Tongue (tissue), 2 donors: Measurements from ENCODE around the gene KIF21B. TPM values are rescaled to one million over a fixed set of nuclear protein-coding genes. Genes with fewer than 3 reads are reported as not detected.

Source experiments
- DNase-seq: peaks from one replicate; pipeline ENCODE4 v3.0.0-alpha.2; 2015
- total RNA-seq: library from RNA; depleted of rRNA; stranded (reverse); fragments of >200 nt; gene quantifications from one replicate; pipeline ENCODE4 v1.2.3, GENCODE V29; 2014

Gene KIF21B
- total RNA-seq, 1 donor from 2014 or later: 1.3 TPM

DNA sequence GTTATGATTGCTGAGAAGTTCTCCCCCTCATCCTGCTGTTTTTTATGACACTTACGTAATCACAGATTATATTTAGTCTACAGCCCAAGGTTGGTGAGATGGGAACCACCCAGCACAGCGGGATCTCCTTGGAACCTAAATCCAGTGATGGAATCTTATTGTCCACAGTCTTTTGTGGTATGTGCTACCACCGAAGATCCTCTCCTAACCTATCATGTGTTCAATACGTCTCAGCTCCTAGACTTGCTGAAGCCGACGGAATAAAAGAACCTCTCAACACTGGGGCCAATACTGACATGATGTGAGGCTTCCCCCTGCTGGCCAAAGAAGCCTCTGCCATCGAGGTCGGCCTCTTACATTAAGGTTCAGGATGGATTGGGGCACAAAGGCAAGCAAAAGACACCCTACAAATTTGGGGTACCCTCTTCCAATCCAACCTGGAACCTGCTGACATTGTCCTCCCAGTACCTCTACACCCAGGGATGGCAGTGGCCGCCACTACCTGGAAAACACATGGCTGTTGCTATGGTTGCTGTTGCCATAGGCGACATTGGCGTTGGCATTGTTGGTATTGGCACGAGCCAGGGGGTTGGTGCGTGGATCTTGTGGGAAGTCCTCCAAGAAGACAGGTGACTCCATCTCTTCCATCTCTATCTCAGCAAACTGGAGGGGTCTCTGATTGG, 19.4 kb upstream of the KIF21B start:
- DNase-seq: peak; percentile 84

DNA sequence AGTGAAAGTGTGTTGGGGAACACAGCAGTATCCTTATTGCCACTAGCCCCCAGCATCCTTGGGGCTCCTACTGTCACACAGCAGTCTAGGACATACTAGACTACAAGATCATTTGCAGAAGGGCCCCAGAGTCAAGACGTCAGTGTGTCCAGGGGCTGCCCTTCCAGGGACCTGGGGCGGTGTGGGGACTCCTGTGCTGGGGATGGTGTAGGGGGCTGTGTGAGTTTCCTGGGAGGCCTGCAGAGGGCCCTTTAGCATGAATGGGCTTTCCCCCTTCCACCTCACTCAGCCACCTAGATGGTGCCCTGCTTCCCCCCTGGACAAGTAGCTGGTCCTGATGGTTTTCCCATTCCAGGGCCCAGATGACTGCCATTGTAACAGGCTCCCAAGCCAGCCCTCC, 17.5 kb upstream of the KIF21B start:
- no peak for DNase-seq

DNA sequence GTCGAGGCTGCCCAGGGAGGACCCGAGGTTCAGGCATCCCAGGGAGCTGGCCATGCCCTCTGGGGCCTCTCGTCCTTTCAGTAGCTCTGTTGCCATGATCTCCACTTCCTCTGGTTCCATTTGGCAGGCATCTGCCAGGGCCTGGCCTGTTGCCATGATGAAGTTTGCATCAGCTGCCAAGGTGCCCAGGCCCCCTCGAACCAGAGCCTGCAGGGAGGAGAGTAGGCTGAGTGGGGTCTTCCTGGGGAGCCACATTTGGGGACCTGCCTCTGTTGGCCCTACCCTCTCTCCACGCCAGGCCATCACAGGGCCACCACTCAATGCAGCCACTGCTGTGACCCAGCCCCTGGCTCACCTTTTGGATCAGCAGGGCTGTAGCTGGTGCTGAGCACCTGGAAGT, 16.4 kb upstream of the KIF21B start:
- DNase-seq: no peak

DNA sequence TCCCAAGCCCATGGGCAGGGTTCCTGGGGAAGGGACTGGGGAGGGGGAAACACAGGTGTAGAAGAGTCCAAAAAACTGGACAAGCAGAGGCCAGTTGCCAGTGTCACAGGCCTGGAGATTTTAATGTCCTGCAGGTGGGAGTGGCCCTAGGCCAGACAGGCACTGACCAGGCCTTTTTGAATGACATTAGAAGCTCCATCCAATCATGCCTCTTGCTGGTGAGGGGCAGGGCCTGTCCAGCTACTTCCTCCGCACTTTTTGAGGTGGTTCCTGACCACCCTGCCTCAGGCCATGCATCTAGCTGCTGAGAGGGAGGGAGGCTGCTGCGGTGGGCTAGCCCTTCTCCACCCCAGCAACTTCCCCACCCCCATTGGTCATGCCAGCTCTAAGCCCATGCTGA, 15.9 kb upstream of the KIF21B start:
- DNase-seq: no peak

DNA sequence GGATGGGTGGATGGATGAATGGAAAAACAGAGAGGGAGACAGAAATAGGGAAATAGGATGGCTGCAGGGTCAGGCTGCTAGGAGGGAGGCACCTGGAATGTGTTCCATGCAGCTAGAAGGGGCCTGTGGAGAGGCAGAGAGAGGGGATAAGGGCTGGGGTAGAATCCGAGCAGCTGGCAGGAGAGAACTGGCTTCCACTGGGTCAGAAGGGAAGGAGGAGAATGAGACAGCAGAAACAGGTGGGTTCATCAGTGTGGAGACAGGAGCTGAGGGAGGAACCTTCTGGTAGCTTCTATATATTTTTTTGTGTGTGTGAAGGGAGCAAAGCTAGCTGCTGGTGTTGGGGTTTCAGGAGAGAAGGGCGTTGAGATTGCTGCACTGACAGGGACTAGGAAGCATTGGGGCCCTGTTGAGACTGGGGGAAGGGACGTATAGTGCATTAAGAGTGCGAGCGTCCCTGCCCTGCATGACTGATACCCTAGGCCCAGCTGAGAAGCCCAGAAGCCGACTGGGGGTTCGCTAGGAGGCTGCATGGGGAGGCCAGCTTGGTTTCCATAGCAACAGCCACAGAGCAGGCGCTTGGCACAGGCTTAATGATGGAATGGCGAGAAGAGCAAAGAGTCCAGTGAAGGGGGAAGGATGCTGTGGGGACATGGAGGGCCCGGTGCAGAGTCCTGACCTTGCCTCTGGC, 14.8 kb upstream of the KIF21B start:
- no peak for DNase-seq

DNA sequence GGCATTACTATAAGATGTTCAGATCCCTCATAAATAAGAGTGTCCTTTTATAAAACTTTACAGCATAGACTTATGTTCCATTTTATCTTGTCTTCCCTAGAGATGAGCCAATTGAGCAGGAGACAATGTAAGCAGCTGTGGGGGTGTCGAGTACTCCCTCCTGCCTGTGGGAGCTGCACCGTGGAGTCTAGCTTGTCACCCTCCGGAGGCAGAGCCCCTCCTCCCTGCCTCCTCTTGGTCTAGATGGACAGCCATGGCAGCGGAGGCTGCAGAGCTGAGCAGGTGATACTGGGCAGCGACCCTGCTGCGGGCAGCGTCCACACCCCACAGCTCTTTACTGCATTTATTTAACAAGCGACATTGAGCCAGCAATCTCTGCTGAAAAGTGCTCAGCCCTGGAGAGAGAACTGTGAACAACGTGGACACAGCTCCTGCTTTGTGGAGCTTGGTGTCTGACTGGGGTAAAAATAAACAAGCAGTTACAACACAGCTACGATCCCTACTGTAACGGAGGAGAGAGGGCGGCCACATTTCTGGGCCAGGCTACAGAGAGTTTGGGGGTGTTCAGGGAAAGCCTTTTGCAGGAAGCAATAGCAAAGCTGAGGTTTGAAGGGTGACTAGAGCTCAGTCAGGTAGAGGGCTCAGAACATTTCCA, 12.8 kb upstream of the KIF21B start:
- DNase-seq: no peak

DNA sequence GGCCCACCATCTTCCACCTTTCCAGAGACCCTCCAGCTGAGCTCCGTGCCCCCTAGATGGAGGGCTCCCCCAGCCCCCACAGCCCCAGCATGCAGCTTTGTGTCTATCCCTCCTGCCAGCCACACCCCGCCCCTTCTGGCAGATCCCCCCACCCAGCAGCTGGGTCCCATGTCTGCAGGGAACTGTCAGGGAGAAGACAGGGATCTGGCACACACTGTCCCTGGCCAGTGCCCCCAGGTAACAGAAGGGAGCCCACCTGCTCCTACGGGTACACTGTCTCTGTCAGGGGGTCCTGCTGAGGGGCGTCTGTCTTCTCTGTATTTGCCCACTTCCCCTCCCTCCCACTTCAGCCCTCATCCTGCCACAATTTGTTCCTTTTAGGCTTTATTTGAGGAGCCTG, 11.2 kb upstream of the KIF21B start:
- DNase-seq: no peak

DNA sequence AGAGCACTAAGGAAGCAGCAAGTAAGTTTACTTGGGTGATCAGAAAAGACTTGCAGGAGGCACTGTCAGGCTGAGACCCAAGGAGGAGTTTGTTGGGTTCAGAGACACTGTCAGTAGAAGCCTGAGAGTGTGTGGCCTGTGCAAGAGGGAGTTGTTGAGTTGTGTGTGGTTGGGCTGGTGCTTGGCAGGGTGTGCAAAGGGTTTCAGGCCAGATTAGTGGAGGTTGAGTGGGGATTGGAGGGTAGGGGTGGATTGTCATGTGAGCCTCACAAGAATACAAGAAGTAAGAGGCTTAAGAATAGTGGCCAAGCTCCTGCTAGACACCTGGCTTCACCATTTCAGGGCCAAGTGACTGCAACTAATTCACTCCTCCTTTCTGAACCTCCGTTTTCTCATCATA, 8.9 kb upstream of the KIF21B start:
- DNase-seq: no peak

DNA sequence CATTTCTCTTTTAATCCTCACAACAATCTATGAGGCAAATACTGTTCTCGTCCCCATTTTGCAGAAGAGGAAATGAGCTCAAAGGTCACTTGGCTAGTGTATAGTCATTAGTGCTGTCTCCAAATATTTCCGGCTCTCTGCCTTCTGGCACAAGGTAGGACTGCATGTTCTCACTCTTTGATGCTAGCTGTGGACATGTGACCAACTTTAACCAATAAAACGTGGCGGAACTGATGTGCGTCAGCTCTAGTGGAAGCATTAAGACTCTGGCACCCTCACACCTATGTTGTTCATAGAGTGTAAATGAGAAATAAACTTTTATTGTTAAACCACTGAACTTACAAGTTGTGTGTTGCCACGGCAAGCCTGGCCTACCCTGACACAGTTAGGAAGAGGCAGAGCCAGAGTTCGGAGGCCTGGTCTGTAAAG, 5.0 kb upstream of the KIF21B start:
- DNase-seq: no peak

DNA sequence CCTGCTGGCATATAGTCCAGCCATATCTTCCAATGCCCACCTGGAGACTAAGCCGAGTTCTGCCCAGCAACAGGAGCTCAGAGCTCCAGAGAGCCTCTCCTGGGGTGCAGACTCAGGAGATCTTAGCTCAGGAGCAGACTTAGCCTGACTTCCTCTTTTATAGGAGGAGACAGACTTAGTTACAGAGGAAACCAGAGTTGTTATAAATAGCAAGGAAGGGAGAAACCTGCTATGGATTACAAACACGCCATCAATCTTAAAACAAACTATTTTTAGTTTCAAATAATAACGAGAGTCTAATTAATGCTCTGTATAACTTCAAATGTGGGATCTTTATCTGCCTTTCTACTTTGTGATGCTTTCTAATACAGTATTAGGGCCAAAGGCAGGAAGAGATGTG, 3.3 kb upstream of the KIF21B start:
- no peak for DNase-seq

DNA sequence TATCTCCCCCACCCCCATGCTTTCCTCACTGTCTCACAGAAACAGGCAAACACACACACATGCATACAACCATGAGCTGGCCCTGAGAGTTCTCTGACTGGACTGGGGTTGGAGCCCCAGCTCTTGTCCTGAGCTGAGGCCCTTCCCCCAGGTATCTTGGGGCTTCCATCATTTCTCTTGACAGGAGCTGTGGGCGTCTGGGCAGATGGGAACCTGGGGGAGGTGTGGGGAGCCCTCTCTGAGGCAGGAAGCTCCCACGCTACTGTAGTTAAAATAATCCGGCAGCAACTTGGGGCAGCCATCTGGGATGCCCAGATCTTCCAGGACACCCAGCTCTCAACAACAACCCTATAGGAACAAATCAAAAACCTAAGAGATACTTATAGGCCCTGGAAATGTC, 2.7 kb upstream of the KIF21B start:
- DNase-seq: no peak

DNA sequence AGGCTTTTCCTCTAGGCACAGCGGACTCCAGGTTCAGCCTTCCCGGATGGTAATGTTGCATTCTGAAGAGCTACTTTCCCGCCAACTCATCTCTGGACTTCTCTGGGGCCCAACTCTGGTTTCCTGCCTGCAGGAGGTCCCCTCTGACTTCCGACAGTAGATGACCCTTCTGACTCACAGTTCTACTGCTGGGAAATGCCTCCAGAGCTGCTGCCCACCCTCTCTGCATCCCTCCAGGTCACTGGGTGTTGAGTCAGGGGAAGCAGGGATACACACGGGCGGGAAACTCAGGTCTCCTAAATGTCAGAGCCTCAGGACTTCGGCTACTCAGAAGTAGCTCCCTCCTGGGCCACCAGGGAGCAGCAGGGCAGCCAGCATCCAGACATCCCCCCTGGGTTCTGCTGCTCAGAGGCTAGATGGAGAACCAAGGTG, 2.1 kb upstream of the KIF21B start:
- DNase-seq: no peak

DNA sequence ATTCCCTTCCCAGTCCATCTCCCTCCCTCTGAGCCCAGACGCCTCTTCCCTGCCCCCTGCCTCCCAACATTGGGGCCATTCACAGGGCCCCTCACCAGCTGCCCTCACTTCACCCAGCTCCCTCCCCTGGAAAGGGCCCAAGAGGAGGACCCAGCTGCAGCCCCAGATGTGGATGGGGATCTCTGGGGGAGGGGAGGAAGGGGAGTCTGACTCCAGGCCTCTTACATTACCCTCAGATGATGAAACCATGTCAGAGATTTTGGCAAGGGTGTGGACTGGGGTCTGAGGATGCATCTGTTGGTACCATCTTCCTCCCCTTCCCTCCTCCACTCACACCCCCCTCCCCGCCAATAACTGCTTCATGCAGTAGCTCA, 1.1 kb upstream of the KIF21B start:
- DNase-seq: no peak

DNA sequence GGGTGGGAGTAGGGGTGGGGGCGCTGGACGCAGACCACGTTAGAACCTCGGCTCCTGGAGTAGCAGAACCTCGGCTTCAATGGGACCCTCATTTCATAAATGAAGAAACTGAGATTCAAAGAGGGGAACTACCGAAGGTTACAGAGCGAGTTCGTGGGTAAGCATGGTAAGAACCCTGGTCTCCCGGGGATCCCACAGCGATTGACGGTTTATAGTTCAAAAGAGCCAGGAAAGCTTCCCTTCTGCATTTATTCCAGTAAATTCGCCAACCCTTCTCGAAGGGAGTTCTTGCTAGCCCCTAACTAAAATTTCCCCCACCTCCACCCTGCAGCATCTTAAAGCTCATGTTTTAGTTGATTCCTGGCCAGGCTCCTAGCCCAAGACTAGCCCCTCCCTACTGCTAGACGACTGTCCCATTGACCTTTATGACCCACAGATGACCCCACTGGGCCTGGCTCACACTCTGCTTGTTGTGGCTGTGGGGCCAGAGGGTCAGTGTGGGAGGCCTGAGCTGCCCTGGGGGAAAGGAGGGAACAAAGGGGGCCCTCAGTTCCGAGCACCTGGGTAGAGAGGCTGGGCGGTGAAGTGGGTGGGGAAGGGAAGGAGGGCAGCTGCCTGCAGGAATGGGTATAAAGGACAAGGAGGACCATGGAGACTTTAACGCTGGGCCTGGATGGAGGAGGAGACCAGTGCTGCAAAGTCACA, 558 bp upstream of the KIF21B start:
- DNase-seq: no peak

DNA sequence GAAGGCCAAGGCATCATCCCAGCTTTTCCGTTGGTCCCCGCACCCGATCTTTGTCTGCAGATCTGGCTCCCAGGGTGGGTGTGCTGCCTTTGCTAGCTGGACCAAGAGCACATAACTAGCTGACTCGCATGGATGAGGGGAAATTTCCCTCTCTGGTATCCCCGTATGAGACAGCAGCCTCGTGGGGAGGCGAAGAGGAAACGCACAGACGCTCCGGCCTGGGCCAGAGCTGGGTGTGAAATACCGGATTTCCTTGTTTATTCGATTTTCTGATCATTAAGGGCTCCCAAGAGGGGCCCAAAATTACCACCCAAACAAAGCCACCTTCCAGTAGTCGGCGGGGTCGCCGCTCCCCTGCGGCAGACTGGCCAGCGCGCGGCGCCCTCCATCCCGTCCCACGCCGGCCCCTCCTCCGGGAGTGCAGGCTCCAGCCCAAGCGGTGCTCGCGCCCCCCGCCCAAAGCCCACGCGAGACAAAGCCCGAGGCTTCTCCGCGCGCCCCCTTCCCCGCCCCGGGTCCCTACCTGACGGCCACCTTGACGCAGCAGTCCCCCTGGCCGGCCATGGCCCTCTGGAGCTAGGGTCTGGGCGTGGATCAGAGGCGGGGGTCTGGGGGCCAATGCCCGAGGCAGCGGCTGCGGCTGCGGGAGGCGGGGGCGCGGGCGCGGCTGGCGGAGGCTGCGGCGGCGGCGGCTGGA, 546 bp downstream of the KIF21B start:
- no peak for DNase-seq

DNA sequence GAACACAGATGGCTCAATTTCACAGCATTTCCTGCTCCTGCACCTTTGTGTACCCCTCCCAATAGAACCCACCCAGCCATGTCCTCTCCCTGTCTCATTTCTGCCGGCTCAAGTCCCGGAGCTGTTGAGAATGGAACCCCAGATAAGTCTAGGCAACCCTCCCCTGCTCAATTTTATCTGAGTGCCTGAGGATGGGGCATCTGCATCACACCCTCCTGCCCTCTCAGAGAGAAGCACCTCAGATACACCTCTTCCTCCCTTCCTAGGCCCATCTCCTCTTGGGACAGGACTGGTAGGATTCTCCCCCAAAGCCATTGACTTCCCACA, 1.1 kb downstream of the KIF21B start:
- DNase-seq: no peak

DNA sequence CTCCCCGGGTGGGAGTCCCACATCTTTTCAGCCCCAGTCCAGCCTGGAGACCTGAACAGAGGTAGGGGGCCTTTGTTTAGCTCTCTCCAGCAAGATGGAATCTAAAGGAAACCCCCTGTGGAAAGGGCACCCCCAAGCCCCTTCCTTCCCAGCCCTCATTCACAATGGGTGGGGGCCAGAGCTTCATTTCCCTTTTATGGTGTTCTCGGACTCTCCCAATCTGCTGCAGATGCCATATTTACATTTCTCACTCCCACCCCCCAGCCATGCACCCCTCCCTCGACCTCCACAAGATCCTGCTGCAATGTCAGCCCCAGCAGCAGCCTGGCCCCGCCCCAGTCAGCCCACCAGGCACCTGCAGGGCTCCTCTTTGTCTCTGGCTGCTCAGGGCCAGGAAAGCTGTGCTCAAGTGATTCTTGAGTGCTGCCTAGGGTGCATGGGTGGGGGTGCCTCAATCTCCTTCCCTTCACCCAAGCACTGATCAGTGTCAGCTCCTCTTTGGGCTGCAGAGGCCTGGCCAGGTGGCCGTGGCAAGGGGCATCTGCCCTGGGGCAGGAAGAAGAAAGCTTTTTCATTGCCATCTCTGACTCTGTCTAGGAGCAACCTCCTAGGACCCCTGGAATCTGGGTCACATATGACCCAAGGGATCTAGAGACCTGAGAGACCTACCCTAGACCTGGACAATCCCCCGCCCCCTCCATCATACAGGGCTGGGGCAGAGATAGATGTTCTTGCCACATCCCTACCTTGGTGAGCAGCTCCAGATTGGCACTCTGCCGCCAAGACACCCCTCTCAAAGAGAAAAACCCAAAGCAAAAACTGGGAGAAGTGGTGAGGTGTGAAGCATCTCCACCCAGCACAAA, 1.7 kb downstream of the KIF21B start:
- no peak for DNase-seq

DNA sequence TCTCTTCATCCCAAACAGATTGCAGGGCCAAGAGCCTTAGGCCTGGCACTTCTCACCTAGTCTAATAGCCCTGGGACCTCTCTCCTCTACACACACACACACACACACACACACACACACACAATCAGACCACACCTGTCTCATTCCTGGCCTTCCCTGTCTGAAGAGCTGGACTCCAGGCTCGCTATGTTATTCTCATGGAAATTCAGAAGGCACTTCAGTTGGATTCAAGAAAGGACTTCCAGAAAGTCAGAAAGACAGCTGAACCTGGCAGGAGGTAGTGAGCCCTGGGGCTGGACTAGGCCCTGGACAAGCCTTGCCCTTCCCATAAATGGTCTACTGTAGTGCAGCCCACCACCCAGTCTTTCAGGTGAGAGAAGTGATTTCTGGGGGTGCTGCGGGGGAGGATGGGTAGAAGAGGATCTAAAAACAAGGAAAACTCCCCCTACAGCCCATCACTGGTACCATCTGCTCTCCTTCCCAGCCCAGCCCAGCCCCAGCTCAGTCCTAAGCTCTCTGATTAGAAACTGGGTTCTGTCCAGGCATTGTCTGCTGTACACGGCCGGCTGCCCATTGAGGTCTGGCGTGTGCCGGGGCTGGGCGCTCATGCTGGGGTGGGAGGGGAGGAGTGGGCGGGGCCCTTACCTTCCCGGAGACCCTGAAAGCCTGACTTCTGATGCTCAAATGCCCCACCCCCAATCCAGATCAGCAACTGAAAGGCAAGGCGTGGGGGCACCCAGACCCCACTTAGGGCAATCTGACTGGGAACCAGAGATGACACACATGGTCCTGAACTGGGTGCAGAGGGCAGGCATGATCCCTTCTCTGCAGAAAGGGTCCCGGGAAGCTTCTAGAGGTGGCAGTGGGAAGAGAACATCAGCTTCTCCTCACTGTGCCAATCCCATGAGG, 2.5 kb downstream of the KIF21B start:
- DNase-seq: no peak

DNA sequence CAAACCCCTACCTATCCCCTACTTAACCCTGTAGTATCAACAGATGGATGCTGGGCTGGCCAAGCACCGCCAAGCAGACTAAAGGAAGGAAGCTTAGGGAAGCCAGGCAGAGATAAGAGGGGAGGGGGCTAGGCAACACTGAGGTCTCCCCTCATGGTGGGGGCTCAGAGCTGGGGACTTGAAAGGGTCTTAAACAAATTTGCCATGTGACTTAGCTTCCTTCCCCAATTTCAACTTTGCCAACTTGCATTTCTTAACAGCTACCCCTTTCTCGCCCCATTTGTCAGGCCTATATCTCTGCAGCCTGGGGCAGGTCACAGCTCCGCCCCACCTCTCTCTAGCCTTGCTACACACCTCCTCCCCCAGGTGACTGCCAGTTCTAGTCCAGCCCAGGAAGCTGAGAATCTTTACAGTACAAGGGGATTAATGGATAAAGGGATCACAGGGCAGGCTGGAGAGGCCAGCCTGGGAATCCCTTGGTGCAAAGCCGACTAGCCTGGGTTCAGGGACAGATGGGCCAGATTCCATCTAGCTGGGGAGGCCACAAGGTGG, 3.4 kb downstream of the KIF21B start:
- no peak for DNase-seq

DNA sequence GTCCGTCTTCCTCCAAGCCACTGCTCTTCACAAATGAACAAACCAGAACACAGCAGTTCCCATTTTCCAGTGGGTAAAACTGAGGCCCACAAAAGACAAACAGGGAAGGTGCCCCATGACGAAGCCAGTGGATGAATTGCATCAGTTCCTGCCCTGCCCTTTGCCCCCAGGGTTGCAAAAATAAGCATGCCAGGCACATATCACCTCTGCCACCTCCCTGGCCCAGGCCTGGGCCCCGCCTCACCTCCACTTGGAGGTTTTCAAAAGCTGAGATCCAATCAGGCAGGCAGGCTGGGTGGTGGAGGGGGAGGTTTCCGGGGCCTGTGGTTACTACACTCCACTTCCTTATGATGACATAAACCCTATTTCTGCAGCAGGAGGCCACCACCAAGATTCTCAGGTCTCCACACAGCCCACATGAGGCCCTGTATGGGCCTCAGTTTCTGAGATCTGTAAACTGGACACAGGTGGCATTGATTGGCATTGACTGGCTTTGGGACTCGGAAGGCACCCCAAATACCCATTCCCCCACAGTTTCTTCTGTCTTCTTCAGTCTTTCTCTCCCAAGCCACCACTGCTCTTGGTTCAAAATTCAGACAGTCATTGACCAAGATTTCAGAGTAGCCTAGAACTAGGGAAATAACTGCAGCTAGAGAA, 4.1 kb downstream of the KIF21B start:
- no peak for DNase-seq
